HG03196 (cell line): ENCODE measurements around the gene STON2.

Experiments used
- ATAC-seq: cut with Tn5 transposase; IDR thresholded peaks from one replicate; pipeline ENCODE4 v1.9.1; 2021; ENCODE audit not compliant: unreplicated experiment

Gene STON2

GRCh38 chr14:81337073-81337472, 63.1 kb downstream of the STON2 start:
- no peak for ATAC-seq

- ATAC-seq = no peak
Observed at GRCh38 chr14:81336009-81336408, 64.1 kb downstream of the STON2 start.

- ATAC-seq = no peak
Observed at GRCh38 chr14:81332725-81333124, 67.4 kb downstream of the STON2 start.

DNA sequence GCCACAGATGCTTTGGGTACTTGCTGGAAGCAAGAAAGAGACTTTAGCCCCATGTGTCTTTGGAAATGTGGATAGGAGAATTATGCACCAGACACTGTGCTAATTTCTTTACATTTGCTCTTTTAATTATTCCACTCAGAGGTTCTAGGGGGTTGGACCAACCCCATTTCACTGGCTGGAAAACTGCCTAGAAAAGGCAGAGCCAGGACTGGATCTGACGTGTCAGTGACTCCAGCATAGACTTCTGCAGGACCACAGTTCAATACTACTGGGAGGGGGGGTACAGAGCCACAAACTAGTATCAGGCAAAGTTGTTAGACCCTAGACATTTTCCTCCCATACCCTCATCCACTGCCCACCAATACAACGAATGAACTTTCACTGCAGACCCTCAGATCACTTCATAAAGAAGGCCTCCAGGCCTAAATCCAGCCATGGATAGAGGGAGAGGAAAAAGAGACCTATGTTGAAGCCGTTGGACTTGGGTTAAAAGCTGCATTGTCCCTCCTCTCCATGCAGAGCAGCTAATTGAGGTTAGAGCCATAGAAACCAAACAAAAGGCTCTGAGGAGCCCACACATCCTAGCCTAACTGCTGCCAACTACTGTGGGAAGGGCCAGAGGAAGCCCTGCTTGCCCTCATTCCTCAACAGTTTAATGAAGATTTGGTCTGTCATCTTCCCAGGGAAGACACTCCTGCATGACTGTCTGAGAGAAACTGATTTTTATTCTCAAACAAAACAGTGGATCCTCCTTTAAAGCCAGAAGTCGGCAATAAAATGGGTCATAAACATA, 68.7 kb downstream of the STON2 start:
- no peak for ATAC-seq

GRCh38 chr14:81330619-81331122, 69.5 kb downstream of the STON2 start:
- no peak for ATAC-seq

- no peak for ATAC-seq
Observed at GRCh38 chr14:81329640-81330381, 70.3 kb downstream of the STON2 start.

DNA sequence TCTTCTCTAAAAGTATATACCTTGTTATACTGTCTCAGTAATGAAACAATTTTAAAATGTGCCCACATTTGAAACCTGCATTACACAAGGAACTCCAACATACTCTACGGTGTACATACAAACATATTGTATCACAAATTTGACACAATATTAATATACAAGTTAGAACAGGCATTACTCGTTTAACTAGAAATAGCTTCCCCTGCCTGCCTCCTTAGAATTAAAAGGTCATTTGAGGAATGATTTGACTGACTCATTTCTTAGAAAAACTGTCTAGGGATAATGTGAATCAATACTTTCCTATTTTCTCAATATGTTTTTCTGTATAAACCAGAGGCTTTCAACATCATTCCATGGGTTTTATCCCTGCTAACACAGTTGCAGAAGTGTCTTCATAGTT, 73.7 kb downstream of the STON2 start:
- no peak for ATAC-seq

- no peak for ATAC-seq
Observed at GRCh38 chr14:81324011-81324410, 76.1 kb downstream of the STON2 start.

DNA sequence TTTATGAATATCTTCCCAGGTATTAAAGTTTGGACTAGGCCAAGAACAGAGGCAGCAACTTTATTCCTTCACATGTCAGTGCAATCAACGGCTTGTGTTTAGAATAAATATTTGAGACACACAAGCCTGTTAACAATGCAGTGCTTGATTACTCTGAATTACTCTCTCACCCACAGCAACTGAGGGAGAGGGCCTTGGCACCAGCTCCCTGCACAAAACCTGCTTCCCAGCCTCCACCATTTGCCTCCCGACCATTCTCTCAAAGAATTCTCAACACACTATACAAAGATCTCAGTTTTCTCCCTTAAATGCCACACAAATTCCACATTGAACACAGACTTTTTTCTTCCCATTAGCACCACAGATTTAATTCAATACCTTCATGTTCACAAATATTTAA, 77.0 kb downstream of the STON2 start:
- no peak for ATAC-seq

DNA sequence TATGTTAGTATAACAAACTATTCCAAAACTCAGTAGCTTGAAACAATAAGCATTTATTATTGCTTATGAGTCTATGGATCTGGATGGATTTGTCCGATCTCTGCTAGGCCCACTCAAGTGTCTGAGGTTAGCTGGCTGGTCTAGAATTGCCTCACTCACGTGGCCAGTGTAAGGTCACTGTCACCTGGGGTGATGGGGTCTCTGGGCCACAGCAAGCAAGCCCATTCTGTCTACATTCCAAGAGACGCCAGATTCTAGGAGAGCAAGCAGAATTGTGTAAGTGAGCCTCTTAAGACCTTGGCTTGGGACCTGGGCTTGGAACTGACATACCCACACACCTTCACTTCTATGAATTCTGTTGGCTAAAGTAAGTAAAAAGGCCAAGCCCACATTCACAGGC, 80.2 kb downstream of the STON2 start:
- ATAC-seq = no peak

DNA sequence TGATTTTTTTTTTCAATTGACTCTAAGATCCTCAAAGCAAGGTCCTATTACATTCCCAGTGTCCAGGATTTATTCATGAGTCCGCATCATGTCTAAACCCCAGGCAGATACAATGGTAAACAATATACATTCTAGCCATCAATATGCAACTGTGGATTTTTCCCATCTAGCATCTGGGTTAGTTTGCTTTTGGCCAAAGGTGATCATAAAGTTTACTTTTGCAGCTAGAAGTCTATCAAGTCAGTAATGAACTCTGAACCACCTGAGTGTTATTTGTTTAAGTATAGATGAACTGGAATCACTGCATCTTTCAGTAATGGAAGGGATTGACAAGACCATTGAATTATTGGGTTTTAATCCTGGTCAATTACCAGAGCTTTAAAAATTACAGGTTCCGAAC, 80.8 kb downstream of the STON2 start:
- no peak for ATAC-seq

DNA sequence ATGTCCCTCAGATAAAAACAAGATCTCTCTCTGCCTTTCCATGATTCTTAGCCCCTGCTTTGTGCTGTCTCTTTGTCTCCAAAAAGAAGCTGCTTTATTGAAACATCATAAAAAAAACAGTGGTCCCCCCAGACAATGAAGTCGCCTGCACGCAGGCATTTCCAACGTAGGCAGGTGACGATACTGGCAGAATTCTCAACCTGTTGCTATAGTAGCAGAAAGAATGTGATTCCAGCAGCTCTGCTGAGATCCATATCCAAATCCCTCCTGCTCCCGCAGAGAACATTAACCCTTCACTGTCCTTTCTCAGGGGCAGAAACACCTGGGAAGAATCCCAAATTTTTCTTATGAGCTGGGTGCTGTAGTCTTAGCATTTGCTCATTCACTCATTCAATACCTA, 84.8 kb downstream of the STON2 start:
- no peak for ATAC-seq

GRCh38 chr14:81314443-81315175, 85.5 kb downstream of the STON2 start:
- ATAC-seq = no peak

DNA sequence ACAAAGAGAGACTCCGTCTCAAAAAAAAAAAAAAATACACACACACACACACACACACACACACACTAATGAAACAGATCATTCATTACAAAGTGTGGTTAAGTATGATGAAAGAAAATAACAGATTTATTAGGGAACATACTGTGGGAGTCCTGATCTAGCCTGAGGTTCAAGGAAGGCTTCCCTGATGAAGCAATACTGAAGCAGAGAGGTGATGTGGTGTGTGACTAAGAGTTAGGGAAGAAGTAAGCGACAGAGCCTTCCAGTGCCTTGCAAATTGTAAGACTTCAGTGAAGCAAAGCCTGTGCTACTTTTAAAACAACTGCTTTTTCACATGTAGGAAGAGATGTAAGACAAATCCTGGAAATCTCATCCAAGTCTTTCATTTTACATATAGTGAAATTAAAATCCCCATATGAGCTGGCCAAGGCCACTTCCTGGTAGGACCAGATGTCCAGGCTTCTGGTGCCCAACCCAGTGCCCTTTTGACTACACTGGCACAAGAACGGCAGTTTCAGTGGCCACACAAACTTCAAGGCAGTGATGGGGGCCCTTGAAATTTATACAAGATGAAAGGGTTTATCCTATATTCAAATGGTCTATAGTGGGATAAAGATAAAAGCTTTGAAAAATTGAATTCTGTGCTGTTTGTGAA, 86.2 kb downstream of the STON2 start:
- no peak for ATAC-seq

DNA sequence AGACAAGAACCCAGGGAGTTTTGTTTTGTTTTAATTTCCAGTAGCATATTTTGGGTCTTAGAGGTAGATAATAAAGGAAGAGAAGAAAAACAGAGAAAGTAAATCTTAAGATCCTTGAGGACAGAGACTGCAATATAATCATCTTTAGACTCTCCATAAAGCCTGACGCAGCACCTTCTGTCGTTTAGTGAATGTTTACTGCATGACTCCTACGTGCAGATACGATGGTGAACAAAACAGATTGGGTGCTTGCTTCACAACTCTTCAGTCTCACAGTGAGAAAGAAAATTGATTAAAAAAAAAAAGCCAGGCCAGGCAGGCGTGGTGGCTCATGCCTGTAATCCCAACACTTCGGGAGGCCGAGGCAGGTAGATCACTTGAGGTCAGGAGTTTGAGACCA, 86.9 kb downstream of the STON2 start:
- ATAC-seq = no peak

GRCh38 chr14:81312289-81312876, 87.7 kb downstream of the STON2 start:
- no peak for ATAC-seq

- ATAC-seq = no peak
Observed at GRCh38 chr14:81311778-81312177, 88.3 kb downstream of the STON2 start.

- ATAC-seq = no peak
Observed at GRCh38 chr14:81311141-81311540, 89.0 kb downstream of the STON2 start.

DNA sequence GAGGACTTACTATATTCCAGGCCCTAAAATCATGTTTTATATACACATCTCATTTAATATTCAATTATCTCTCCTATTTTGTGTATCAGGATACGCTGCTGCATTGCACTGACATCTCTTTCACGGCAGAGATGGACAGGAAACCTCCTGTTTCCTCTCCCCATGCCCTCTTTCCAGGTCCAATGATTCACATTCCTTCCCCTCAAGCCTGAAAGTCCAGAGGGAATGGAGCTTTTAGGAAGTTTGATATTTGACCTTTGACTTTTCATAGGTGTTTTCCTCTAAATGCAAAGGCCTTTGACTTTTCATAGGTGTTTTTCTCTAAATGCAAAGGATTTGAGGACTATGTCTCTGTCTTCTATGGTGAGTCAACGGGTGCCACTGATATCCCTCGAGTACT, 89.5 kb downstream of the STON2 start:
- no peak for ATAC-seq

- no peak for ATAC-seq
Observed at GRCh38 chr14:81309511-81309910, 90.6 kb downstream of the STON2 start.

- ATAC-seq = no peak
Observed at GRCh38 chr14:81305743-81306142, 94.4 kb downstream of the STON2 start.
